Hepatocyte (in vitro differentiated cells): ENCODE data around the gene PTPRD. TPM values are rescaled to one million over a fixed set of nuclear protein-coding genes. Genes with fewer than 3 reads are reported as not detected.

Experiments
- DNase-seq: peaks from one replicate; pipeline ENCODE4 v3.0.0-alpha.2; 2016; ENCODE audit warnings: low spot score
- H2AFZ ChIP-seq: fragments of 200-600 bp; sonication (generic); 2 replicates; pipeline ENCODE4 v1.6.0; 2016; ENCODE audit warnings: antibody characterized with exemption, mild to moderate bottlenecking
- H3K27ac ChIP-seq: fragments of 200-600 bp; sonication (generic); 2 replicates; pipeline ENCODE4 v1.5.1; 2016; ENCODE audit warnings: mild to moderate bottlenecking
- H3K27me3 ChIP-seq: fragments of 200-600 bp; sonication (generic); 2 replicates; pipeline ENCODE4 v1.6.1; 2016
- H3K36me3 ChIP-seq: fragments of 200-600 bp; sonication (generic); replicated peaks from 2 replicates; pipeline ENCODE4 v1.5.1; 2016; ENCODE audit warnings: low read depth; ENCODE audit not compliant: insufficient read depth
- H3K4me1 ChIP-seq: fragments of 200-600 bp; sonication (generic); 2 replicates; pipeline ENCODE4 v1.5.1; 2016; ENCODE audit warnings: mild to moderate bottlenecking, moderate library complexity; ENCODE audit not compliant: insufficient read depth
- H3K4me2 ChIP-seq: fragments of 200-600 bp; sonication (generic); 2 replicates; pipeline ENCODE4 v1.6.0; 2016
- H3K4me3 ChIP-seq: fragments of 200-600 bp; sonication (generic); 2 replicates; pipeline ENCODE4 v1.5.1; 2016; ENCODE audit warnings: mild to moderate bottlenecking
- H3K79me2 ChIP-seq: fragments of 200-600 bp; sonication (generic); 2 replicates; pipeline ENCODE4 v1.6.0; 2017; ENCODE audit warnings: mild to moderate bottlenecking
- H3K9me2 ChIP-seq: fragments of 200-600 bp; sonication (generic); replicated peaks from 2 replicates; pipeline ENCODE4 v1.6.0; 2017; ENCODE audit warnings: mild to moderate bottlenecking; ENCODE audit not compliant: insufficient read depth
- H3K9me3 ChIP-seq: fragments of 200-600 bp; sonication (generic); 2 replicates; pipeline ENCODE4 v1.5.1; 2016; ENCODE audit warnings: low read depth, mild to moderate bottlenecking
- H4K20me1 ChIP-seq: fragments of 200-600 bp; sonication (generic); 2 replicates; pipeline ENCODE4 v1.6.0; 2016; ENCODE audit warnings: mild to moderate bottlenecking; ENCODE audit not compliant: insufficient read depth, poor library complexity, severe bottlenecking
- EZH2 ChIP-seq: fragments of 200-600 bp; sonication (generic); IDR thresholded peaks from 2 replicates; pipeline ENCODE4 v1.6.1; 2016; ENCODE audit warnings: antibody characterized with exemption, mild to moderate bottlenecking, borderline replicate concordance
- EZH2phosphoT487 ChIP-seq: fragments of 200-600 bp; sonication (generic); IDR thresholded peaks from one replicate; pipeline ENCODE4 v1.6.1; 2018; ENCODE audit warnings: antibody characterized with exemption, mild to moderate bottlenecking, low read depth, moderate library complexity; ENCODE audit not compliant: unreplicated experiment, severe bottlenecking
- WGBS: methylation state at CpG from one replicate; pipeline ENCODE4 v1.1.6; 2016; ENCODE audit warnings: low lambda C conversion rate; ENCODE audit errors: missing lambda C conversion rate; 5-methylcytosine and 5-hydroxymethylcytosine counted together
- polyA plus RNA-seq: library from polyadenylated mRNA; unstranded; fragments of >200 nt; fragmentation: Nextera tagmentation; extraction: Ambion mirVana; gene quantifications from 2 replicates; pipeline ENCODE4 v1.2.1, GENCODE V29; 2016
- total RNA-seq: library from RNA; depleted of rRNA; stranded (reverse); fragments of >200 nt; gene quantifications from 2 replicates; pipeline ENCODE4 v1.2.3, GENCODE V29; 2014
- TF ChIP-seq, protein P1 (sequence below): fragments of 200-600 bp; sonication (generic); IDR thresholded peaks from 2 replicates; pipeline ENCODE4 v1.5.1; 2016; ENCODE audit warnings: antibody characterized with exemption, mild to moderate bottlenecking; ENCODE audit not compliant: poor library complexity

PTPRD gene
- total and polyA plus RNA-seq, 2 experiments from 2014 or later = 6.5 to 77.6 TPM

DNA sequence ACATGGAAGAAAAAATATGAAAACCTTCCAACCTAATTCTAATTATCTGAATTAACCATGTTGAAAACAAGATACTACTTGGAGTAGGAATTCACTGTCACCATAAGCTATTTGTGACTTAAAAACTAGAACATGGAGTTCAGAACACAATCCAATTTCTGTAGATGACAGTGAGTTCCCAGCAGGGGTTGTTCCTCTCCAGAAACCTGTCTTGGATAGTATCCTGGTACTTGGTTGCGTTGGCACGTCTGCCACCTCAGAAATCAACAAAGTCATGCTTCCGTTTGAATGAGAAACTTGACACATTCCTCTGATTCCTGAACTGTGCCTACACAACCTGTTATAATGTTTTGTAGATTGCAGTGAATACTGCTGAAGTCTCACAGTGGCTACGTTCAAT lies 2023.3 kb downstream of the PTPRD start:
- no peak for DNase-seq
- H3K4me1 ChIP-seq = no peaks in the 10 kb centered on the region
- H3K27me3 ChIP-seq = no peaks in the 10 kb centered on the region
- no peaks in the 10 kb centered on the region for H3K36me3 ChIP-seq
- TF ChIP-seq EZH2phosphoT487 (no peak), EZH2 (no peak)
- TF ChIP-seq, protein P1, sequence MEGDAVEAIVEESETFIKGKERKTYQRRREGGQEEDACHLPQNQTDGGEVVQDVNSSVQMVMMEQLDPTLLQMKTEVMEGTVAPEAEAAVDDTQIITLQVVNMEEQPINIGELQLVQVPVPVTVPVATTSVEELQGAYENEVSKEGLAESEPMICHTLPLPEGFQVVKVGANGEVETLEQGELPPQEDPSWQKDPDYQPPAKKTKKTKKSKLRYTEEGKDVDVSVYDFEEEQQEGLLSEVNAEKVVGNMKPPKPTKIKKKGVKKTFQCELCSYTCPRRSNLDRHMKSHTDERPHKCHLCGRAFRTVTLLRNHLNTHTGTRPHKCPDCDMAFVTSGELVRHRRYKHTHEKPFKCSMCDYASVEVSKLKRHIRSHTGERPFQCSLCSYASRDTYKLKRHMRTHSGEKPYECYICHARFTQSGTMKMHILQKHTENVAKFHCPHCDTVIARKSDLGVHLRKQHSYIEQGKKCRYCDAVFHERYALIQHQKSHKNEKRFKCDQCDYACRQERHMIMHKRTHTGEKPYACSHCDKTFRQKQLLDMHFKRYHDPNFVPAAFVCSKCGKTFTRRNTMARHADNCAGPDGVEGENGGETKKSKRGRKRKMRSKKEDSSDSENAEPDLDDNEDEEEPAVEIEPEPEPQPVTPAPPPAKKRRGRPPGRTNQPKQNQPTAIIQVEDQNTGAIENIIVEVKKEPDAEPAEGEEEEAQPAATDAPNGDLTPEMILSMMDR = no peak
- H3K4me2 ChIP-seq = no peak overlapping the region
- H3K9me3 ChIP-seq = no peaks in the 10 kb centered on the region
- H3K4me3 ChIP-seq = no peak overlapping the region
- H3K79me2 ChIP-seq = no peaks in the 10 kb centered on the region
- no peaks in the 10 kb centered on the region for H4K20me1 ChIP-seq
- H3K27ac ChIP-seq = no peak overlapping the region
- 92% methylated on average over 4 of the region's 4 CpGs for WGBS
- no peaks in the 10 kb centered on the region for H3K9me2 ChIP-seq
- no peak overlapping the region for H2AFZ ChIP-seq

DNA sequence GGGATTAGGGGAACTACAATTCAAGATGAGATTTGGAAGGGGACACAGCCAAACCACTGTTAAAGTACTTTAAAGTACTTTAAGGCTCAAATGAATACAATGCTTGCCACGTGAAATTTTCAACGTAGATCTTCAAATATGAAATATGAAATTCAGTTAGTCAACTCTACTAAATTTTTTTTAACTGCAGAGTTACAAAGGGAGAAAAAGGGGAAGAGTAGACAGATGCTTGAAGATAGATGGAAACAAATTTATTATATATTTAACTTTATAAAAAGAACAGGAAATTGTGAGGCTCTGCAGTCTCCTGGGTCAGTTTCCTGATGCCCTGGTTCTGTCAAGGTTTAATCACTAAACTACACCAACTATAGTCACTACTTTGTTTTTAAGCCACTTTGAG lies 2027.8 kb downstream of the PTPRD start:
- Histone ChIP-seq H3K4me3 (no peak overlapping the region), H3K79me2 (no peaks in the 10 kb centered on the region)
- 93% methylated on average over 2 of the region's 2 CpGs for WGBS

DNA sequence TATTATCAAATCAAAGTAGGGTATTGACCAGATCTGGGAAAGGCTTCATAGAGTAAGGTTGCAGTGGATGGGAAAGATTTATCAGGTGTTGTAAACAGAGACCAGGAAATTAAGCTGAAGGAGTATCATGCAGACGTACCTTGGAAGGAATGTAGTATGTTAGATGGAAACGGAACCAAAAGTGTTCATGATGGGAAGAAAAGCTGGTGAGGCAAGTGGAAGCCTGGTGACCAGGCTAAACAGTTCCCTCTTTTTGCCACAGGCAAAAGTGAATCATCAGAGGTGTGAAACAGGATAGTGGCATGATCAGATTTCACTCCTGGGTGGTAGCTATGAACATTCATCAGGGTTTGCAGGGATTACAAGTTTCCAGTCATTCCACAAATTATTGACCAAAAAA lies 2033.1 kb downstream of the PTPRD start:
- H3K9me3 ChIP-seq = no peaks in the 10 kb centered on the region
- no peak overlapping the region for H2AFZ ChIP-seq
- H3K4me3 ChIP-seq = no peak overlapping the region
- no peak overlapping the region for H3K4me2 ChIP-seq
- WGBS = 76% methylated on average over 2 of the region's 2 CpGs
- H4K20me1 ChIP-seq = no peaks in the 10 kb centered on the region
- no peaks in the 10 kb centered on the region for H3K36me3 ChIP-seq
- no peaks in the 10 kb centered on the region for H3K9me2 ChIP-seq
- no peaks in the 10 kb centered on the region for H3K27me3 ChIP-seq
- DNase-seq = no peak
- no peaks in the 10 kb centered on the region for H3K4me1 ChIP-seq
- no peak overlapping the region for H3K27ac ChIP-seq
- TF ChIP-seq EZH2 (no peak), EZH2phosphoT487 (no peak)
- TF ChIP-seq, protein P1 = no peak
- no peaks in the 10 kb centered on the region for H3K79me2 ChIP-seq

More for the DNA sequence above, 2027.8 kb downstream of the PTPRD start:
- Histone ChIP-seq H3K9me2 (no peaks in the 10 kb centered on the region), H3K27ac (no peak overlapping the region), H4K20me1 (no peaks in the 10 kb centered on the region), H3K9me3 (no peaks in the 10 kb centered on the region), H2AFZ (no peak overlapping the region), H3K27me3 (no peaks in the 10 kb centered on the region), H3K4me2 (no peak overlapping the region), H3K36me3 (no peaks in the 10 kb centered on the region), H3K4me1 (no peaks in the 10 kb centered on the region)
- no peak for TF ChIP-seq EZH2phosphoT487
- TF ChIP-seq, protein P1 = no peak
- no peak for DNase-seq

DNA sequence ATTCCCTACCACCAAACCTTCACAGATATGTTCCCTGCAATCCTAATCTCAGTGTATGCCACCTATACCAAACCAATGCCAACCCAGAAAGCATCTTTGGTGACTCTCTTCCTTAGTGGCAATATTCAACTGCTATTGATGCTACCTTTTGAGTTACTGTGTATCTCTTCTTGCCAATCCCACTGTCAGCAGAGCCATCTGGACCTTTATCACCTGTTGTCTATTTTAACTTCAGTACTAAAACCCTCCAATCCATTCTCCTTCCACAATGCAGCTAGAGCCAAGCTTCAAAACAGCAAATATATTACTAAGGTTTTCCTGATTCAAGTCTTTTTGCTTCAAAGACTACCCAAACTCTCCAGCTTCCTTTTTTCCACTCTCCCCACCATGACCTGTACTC lies 2036.1 kb downstream of the PTPRD start:
- Histone ChIP-seq H3K4me2 (no peak overlapping the region), H3K4me3 (no peak overlapping the region), H3K79me2 (no peaks in the 10 kb centered on the region), H3K36me3 (no peaks in the 10 kb centered on the region), H3K27ac (no peak overlapping the region), H2AFZ (no peak overlapping the region), H3K4me1 (no peaks in the 10 kb centered on the region), H3K9me2 (no peaks in the 10 kb centered on the region), H3K9me3 (no peaks in the 10 kb centered on the region), H4K20me1 (no peaks in the 10 kb centered on the region), H3K27me3 (no peaks in the 10 kb centered on the region)
- no peak for DNase-seq
- TF ChIP-seq, protein P1 = no peak
- TF ChIP-seq EZH2phosphoT487 (no peak), EZH2 (no peak)
